Measurements from ENCODE around the gene UTS2. TPM values are rescaled to one million over a fixed set of nuclear protein-coding genes. Genes with fewer than 3 reads are reported as not detected.

Gene UTS2
- total RNA-seq, 3 donors from 2014 or later, result 1.6 TPM; not detected in 2

GRCh38 chr1:7871136-7871535 is 18.3 kb upstream of the UTS2 start:
- DNase-seq (ENCODE audit: low spot score in 2 of 2), result no peak
- H3K36me3 ChIP-seq, result no peaks in the 10 kb centered on the region
- no peak for TF ChIP-seq CTCF (IDR thresholded peaks at IDR 0.05)
- no peak for TF ChIP-seq POLR2AphosphoS5 (IDR thresholded peaks at IDR 0.05)
- TF ChIP-seq POLR2A (IDR thresholded peaks at IDR 0.05), result no peak

GRCh38 chr1:7869136-7869920 is 16.5 kb upstream of the UTS2 start:
- H3K9me3 ChIP-seq, result no peaks in the 10 kb centered on the region
- TF ChIP-seq CTCF (IDR thresholded peaks at IDR 0.05) (no peak), POLR2A (IDR thresholded peaks at IDR 0.05) (no peak), POLR2AphosphoS5 (IDR thresholded peaks at IDR 0.05) (no peak)
- no peak for DNase-seq (ENCODE audit: low spot score in 2 of 2)

More at GRCh38 chr1:7871136-7871535, 18.3 kb upstream of the UTS2 start:
- Histone ChIP-seq H3K4me1 (no peaks in the 10 kb centered on the region), H3K27me3 (no peaks in the 10 kb centered on the region), H3K9me3 (no peaks in the 10 kb centered on the region), H3K27ac (no peak overlapping the region), H3K4me3 (no peak overlapping the region)
- intact Hi-C loops (cut with DNase I; ENCODE audit: low total_unique reads), result no loop called here

GRCh38 chr1:7868070-7868780 is 15.4 kb upstream of the UTS2 start:
- no peak for DNase-seq (ENCODE audit: low spot score in 2 of 2)
- Histone ChIP-seq H3K4me3 (no peak overlapping the region), H3K27ac (no peak overlapping the region), H3K4me1 (no peaks in the 10 kb centered on the region), H3K9me3 (no peaks in the 10 kb centered on the region), H3K27me3 (no peaks in the 10 kb centered on the region), H3K36me3 (no peaks in the 10 kb centered on the region)
- no peak for TF ChIP-seq CTCF (IDR thresholded peaks at IDR 0.05)
- TF ChIP-seq POLR2A (IDR thresholded peaks at IDR 0.05), result no peak
- no peak for TF ChIP-seq POLR2AphosphoS5 (IDR thresholded peaks at IDR 0.05)
- intact Hi-C loops (cut with DNase I; ENCODE audit: low total_unique reads), result no loop called here

More at GRCh38 chr1:7869136-7869920, 16.5 kb upstream of the UTS2 start:
- Histone ChIP-seq H3K36me3 (no peaks in the 10 kb centered on the region), H3K4me3 (no peak overlapping the region), H3K27ac (no peak overlapping the region), H3K4me1 (no peaks in the 10 kb centered on the region), H3K27me3 (no peaks in the 10 kb centered on the region)
- intact Hi-C loops (cut with DNase I; ENCODE audit: low total_unique reads), result no loop called here

GRCh38 chr1:7865978-7866377 is 13.1 kb upstream of the UTS2 start:
- intact Hi-C loops (cut with DNase I; ENCODE audit: low total_unique reads), result no loop called here
- TF ChIP-seq POLR2AphosphoS5 (IDR thresholded peaks at IDR 0.05) (no peak), CTCF (IDR thresholded peaks at IDR 0.05) (no peak), POLR2A (IDR thresholded peaks at IDR 0.05) (no peak)
- H3K9me3 ChIP-seq, result no peaks in the 10 kb centered on the region
- H3K27ac ChIP-seq, result no peak overlapping the region
- no peaks in the 10 kb centered on the region for H3K4me1 ChIP-seq
- H3K4me3 ChIP-seq, result no peak overlapping the region
- no peaks in the 10 kb centered on the region for H3K27me3 ChIP-seq
- DNase-seq (ENCODE audit: low spot score in 2 of 2), result no peak
- no peaks in the 10 kb centered on the region for H3K36me3 ChIP-seq

- intact Hi-C loops (cut with DNase I; ENCODE audit: low total_unique reads), result no loop called here
- no peak for DNase-seq (ENCODE audit: low spot score in 2 of 2)
- no peaks in the 10 kb centered on the region for H3K9me3 ChIP-seq
- H3K4me1 ChIP-seq, result no peaks in the 10 kb centered on the region
- H3K27me3 ChIP-seq, result no peaks in the 10 kb centered on the region
- H3K36me3 ChIP-seq, result no peaks in the 10 kb centered on the region
- H3K4me3 ChIP-seq, result no peak overlapping the region
- H3K27ac ChIP-seq, result no peak overlapping the region
- TF ChIP-seq POLR2A (IDR thresholded peaks at IDR 0.05), result no peak
- TF ChIP-seq CTCF (IDR thresholded peaks at IDR 0.05), result no peak
- TF ChIP-seq POLR2AphosphoS5 (IDR thresholded peaks at IDR 0.05), result no peak
Observed at GRCh38 chr1:7863756-7864328, 11.0 kb upstream of the UTS2 start.
